Endothelial cell (in vitro differentiated cells): ENCODE measurements around the gene GGPS1. TPM values are rescaled to one million over a fixed set of nuclear protein-coding genes. Genes with fewer than 3 reads are reported as not detected.
"Not testable (repeated sequence)": the region's sequence is repeated elsewhere in the genome, so short reads cannot be mapped to it uniquely, and the experiment has no call there.

Experiments
- DNase-seq: peaks from one replicate; pipeline ENCODE4 v3.0.0; 2021; ENCODE audit warnings: low spot score
- H3K27ac Mint-ChIP-seq: one replicate; pipeline ENCODE4 v1.8.0; 2021; ENCODE audit warnings: mixed read lengths, inconsistent platforms; ENCODE audit not compliant: unreplicated experiment
- H3K27me3 Mint-ChIP-seq: one replicate; pipeline ENCODE4 v1.8.0; 2021; ENCODE audit warnings: mild to moderate bottlenecking, moderate library complexity, mixed read lengths, inconsistent platforms; ENCODE audit not compliant: unreplicated experiment
- H3K36me3 Mint-ChIP-seq: one replicate; pipeline ENCODE4 v1.8.0; 2021; ENCODE audit warnings: mild to moderate bottlenecking, low read depth, mixed read lengths, inconsistent platforms; ENCODE audit not compliant: unreplicated experiment
- H3K4me1 Mint-ChIP-seq: one replicate; pipeline ENCODE4 v1.8.0; 2021; ENCODE audit warnings: mild to moderate bottlenecking, mixed read lengths, inconsistent platforms; ENCODE audit not compliant: unreplicated experiment
- H3K4me3 Mint-ChIP-seq: one replicate; pipeline ENCODE4 v1.8.0; 2021; ENCODE audit warnings: mild to moderate bottlenecking, mixed read lengths, inconsistent platforms; ENCODE audit not compliant: unreplicated experiment
- H3K9me3 Mint-ChIP-seq: one replicate; pipeline ENCODE4 v1.8.0; 2021; ENCODE audit warnings: mixed read lengths, inconsistent platforms; ENCODE audit not compliant: unreplicated experiment
- CTCF ChIP-seq: fragments of 200-600 bp; sonication (generic); IDR thresholded peaks from one replicate; pipeline ENCODE4 v1.5.0; 2021; ENCODE audit warnings: antibody characterized with exemption; ENCODE audit not compliant: unreplicated experiment
- total RNA-seq: library from RNA; stranded (reverse); fragmentation: NEBNext Ultra II Directional; extraction: Animal tissue kit (Norgen Biotek cat#: 25700); gene quantifications from one replicate; pipeline ENCODE4 v1.2.1, GENCODE V29; 2021; ENCODE audit not compliant: unreplicated experiment

GGPS1 gene
- total RNA-seq, 1 donor from 2014 or later: 40.4 TPM

GRCh38 chr1:235381955-235382739 lies 53.8 kb downstream of the GGPS1 start:
- not testable (repeated sequence) for H3K27ac Mint-ChIP-seq, H3K9me3 Mint-ChIP-seq, H3K4me1 Mint-ChIP-seq, H3K4me3 Mint-ChIP-seq, DNase-seq, H3K27me3 Mint-ChIP-seq
- H3K36me3 Mint-ChIP-seq: peaks cover 12% of the 10 kb centered on the region

DNA sequence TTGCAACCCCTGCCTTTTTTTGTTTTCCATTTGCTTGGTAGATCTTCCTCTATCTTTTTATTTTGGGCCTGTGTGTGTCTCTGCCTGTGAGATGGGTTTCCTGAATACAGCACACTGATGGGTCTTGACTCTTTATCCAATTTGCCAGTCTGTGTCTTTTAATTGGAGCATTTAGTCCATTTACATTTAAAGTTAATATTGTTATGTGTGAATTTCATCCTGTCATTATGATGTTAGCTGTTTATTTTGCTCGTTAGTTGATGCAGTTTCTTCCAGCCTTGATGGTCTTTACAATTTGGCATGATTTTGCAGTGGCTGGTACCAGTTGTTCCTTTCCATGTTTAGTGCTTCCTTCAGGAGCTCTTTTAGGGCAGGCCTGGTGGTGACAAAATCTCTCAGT lies 57.3 kb downstream of the GGPS1 start:
- H3K27me3 Mint-ChIP-seq, DNase-seq, H3K4me3 Mint-ChIP-seq, H3K27ac Mint-ChIP-seq, H3K9me3 Mint-ChIP-seq, H3K4me1 Mint-ChIP-seq: not testable (repeated sequence)
- peaks cover 21% of the 10 kb centered on the region for H3K36me3 Mint-ChIP-seq

GRCh38 chr1:235391874-235392273 lies 63.5 kb downstream of the GGPS1 start:
- no peaks in the 10 kb centered on the region for H3K4me1 Mint-ChIP-seq
- no peak overlapping the region for H3K4me3 Mint-ChIP-seq
- H3K9me3 Mint-ChIP-seq: no peaks in the 10 kb centered on the region
- H3K27ac Mint-ChIP-seq: no peak overlapping the region
- H3K36me3 Mint-ChIP-seq: peaks cover 15% of the 10 kb centered on the region
- no peak for TF ChIP-seq CTCF
- DNase-seq: no peak
- no peaks in the 10 kb centered on the region for H3K27me3 Mint-ChIP-seq

Other genes with a start within 250 kb of the GGPS1 start
- 105 TPM for gene TOMM20, start 199.7 kb upstream of the GGPS1 start, total RNA-seq
- 52.2 TPM for gene RBM34, start 167.3 kb upstream of the GGPS1 start, total RNA-seq
- 48.2 TPM for gene ARID4B, start 391 bp upstream of the GGPS1 start, total RNA-seq
- 24.7 TPM for gene TBCE, start 38.9 kb downstream of the GGPS1 start, total RNA-seq
- gene B3GALNT2, start 175.9 kb downstream of the GGPS1 start, total RNA-seq: 15.9 TPM